Fibroblast of mammary gland (primary cell): ENCODE results near the gene PRUNE1.
A peak's percentile ranks its signal among the peaks of the same experiment; 100 is the strongest.

ENCODE experiments used
- DNase-seq: peaks from one replicate; pipeline ENCODE4 v3.0.0-alpha.2; 2010; ENCODE audit warnings: low read depth
- H3K4me3 ChIP-seq: 2 replicates; pipeline ENCODE4 v1.5.1; 2011; ENCODE audit warnings: low read depth, mild to moderate bottlenecking, low read length, moderate library complexity; ENCODE audit not compliant: control insufficient read depth
- TF ChIP-seq, protein P1 (sequence below): conservative IDR thresholded peaks from 2 replicates; pipeline ENCODE4 v1.5.1; 2011; ENCODE audit warnings: low read depth, low read length, inconsistent platforms; ENCODE audit not compliant: control insufficient read depth, insufficient read depth

The PRUNE1 gene

GRCh38 chr1:150976879-150977694 lies 31.2 kb upstream of the PRUNE1 start:
- TF ChIP-seq, protein P1, sequence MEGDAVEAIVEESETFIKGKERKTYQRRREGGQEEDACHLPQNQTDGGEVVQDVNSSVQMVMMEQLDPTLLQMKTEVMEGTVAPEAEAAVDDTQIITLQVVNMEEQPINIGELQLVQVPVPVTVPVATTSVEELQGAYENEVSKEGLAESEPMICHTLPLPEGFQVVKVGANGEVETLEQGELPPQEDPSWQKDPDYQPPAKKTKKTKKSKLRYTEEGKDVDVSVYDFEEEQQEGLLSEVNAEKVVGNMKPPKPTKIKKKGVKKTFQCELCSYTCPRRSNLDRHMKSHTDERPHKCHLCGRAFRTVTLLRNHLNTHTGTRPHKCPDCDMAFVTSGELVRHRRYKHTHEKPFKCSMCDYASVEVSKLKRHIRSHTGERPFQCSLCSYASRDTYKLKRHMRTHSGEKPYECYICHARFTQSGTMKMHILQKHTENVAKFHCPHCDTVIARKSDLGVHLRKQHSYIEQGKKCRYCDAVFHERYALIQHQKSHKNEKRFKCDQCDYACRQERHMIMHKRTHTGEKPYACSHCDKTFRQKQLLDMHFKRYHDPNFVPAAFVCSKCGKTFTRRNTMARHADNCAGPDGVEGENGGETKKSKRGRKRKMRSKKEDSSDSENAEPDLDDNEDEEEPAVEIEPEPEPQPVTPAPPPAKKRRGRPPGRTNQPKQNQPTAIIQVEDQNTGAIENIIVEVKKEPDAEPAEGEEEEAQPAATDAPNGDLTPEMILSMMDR, result no peak
- H3K4me3 ChIP-seq, result no peak overlapping the region
- no peak for DNase-seq

DNA sequence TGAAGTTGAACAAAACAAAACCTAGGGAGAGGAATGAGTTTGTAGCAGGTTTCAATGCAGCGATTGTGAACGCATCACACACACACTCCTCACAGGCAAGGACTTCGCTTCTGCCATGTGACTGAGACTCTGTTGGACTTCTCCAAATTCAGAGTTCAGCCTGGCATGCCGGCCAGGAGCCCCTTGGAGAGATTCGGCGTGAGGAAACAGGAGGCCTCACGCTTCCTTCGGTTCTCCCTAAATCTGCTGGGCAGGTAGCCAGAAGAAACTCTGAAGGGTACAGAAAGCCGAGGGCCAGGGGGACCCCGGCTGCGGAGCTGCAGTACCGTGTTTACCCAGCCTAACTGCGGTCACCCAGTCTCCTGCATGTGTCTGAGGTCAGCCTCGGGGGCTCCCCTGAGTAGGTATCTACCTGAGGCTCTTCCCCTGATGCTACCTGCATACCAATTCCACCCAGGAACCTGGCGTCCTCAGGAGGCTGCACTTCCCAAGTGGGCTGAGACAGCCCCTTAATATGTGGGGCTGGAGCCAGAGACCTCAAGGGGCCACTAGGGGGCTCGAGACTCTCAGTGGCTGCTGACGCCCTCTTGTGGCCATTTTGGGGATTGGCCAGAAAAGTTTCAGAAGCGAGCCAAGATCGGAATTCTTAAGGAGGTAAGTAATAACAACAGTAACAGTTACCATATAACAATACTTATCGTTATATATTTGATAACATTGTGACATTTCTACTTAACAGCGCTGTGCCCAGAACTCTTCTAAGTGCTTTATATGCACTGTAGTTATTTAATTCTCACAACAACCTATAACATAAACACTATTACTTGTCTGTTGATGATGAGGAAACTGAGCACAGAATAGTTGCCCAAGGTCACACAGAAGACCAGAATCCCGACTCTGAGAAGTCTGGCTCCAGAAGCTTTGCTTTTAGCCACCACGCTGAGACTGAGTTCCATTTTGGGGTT lies 28.9 kb upstream of the PRUNE1 start:
- TF ChIP-seq, protein P1, result peak; percentile 100
- peak; percentile 86 for DNase-seq
- peak overlapping the region; percentile 4 for H3K4me3 ChIP-seq

DNA sequence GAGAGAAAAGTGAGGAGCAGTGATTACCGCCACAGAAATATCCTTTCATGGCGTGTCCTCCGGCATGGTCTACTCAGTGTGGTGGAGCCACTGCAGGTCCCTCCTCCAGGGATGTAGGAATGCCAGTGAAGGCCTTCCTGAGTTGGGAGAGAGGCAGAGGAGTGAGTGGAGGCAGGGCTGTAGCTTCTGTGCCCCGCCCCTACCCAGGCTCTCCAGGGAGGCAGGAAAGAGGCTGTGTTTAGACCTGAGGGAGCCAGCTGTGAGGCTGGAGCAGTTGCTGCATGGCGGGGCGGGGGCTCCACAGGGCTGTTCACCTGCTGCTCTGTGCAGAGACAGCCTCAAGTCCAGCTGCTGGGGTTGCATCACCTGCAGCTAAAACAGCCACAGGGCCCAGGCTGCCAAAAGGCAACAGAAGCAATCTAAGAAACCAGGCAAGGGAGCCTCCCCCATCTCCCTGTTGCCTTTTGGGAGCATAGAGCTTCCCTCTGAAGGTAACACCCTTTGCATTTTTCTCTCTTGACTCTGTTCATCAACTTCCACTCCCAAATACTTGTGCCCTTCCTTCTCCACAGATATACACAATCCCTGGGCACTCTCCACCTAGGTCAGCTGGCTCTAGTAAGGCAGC lies 27.0 kb upstream of the PRUNE1 start:
- DNase-seq, result no peak
- TF ChIP-seq, protein P1, result no peak
- no peak overlapping the region for H3K4me3 ChIP-seq

- TF ChIP-seq, protein P1, result no peak
- DNase-seq, result peak; percentile 31
- H3K4me3 ChIP-seq, result no peak within 1 kb of the TSS
These were observed 26.2 kb upstream of the PRUNE1 start, which contains the start of gene ANXA9 for GRCh38 chr1:150981805-150982712. Gene ANXA9 (plus strand): TSS chr1:150982292. CDS start chr1:150983106, 814 bp downstream.

DNA sequence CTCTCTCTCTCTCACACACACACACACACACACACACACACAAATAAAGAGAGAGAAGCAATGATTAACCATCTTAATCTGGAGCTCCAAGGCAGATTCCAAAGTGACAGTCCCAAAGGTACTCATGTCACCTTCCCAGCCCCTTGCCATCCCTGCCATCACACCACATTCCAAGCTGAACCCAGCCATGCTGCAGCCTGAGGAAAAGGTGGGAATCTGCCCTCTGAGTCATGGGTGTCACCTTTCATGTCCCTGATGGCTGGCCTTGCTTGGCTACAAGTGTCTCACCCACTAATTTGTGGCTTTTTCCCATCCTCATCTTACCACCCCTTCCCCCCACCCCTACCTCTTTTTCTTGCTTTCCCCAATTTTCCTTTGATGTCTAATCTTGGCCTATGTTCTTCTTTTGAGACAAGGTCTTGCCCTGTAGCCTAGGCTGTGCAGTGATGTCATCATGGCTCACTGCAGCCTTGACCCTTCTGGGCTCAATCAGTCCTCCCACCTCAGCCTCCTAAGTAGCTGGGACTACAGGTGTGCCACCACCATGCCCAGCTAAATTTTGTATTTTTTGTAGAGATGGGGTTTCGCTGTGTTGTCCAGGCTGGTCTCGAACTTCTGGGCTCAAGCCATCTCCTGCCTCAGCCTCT lies 22.9 kb upstream of the PRUNE1 start:
- H3K4me3 ChIP-seq, result no peak overlapping the region
- DNase-seq, result no peak
- TF ChIP-seq, protein P1, result no peak
